HEK293 (cell line): Measurements from ENCODE around the gene ABCC11.

ENCODE experiments used
- CTCF ChIA-PET: fragments of 350-600 bp; formaldehyde crosslinking; extraction: SDS; loops from one replicate; lab custom pipeline; 2021; ENCODE audit warnings: antibody characterized with exemption; lab: Yijun Ruan, JAX
- POLR2A ChIA-PET: fragments of 300-600 bp; formaldehyde crosslinking; extraction: SDS; loops from one replicate; lab custom pipeline; 2020; ENCODE audit warnings: antibody characterized with exemption, inconsistent platforms; lab: Yijun Ruan, JAX
- H3K27ac ChIP-seq: fragments of 200-500 bp; sonication (Bioruptor generic); 2 replicates; pipeline ENCODE4 v1.5.1; 2014; ENCODE audit warnings: low read depth, low read length, control low read depth, inconsistent platforms; ENCODE audit errors: extremely low read depth
- H3K36me3 ChIP-seq, 2 experiments: fragments of 200-500 bp in 1 of 2; sonication (Bioruptor generic) in 1 of 2; 1 replicate in 1 of 2; 2 replicates in 1 of 2; pipeline ENCODE4 v1.5.1; 2014 to 2017; ENCODE audit warnings: inconsistent platforms in 2 of 2, low read length in 2 of 2; ENCODE audit not compliant: control insufficient read depth in 2 of 2, insufficient read depth in 1 of 2
- H3K4me1 ChIP-seq: fragments of 200-500 bp; sonication (Bioruptor generic); 2 replicates; pipeline ENCODE4 v1.5.1; 2014; ENCODE audit warnings: mild to moderate bottlenecking, low read length, inconsistent platforms; ENCODE audit not compliant: control insufficient read depth, insufficient read depth
- H3K4me3 ChIP-seq: 2 replicates; pipeline ENCODE4 v1.5.1; 2011; ENCODE audit warnings: low read depth, mild to moderate bottlenecking, control low read depth, low read length, moderate library complexity
- H3K9me3 ChIP-seq: fragments of 200-500 bp; sonication (Bioruptor generic); 2 replicates; pipeline ENCODE4 v1.5.1; 2014; ENCODE audit warnings: low read depth, low read length, inconsistent platforms; ENCODE audit not compliant: control insufficient read depth, insufficient read depth
- AEBP2 ChIP-seq: fragments of 450-650 bp; formaldehyde crosslinking; IDR thresholded peaks from 2 replicates; pipeline ENCODE4 v1.5.1; 2016; ENCODE audit warnings: missing biosample characterization, missing genetic modification characterization, borderline replicate concordance
- INSM2 ChIP-seq: fragments of 450-650 bp; formaldehyde crosslinking; IDR thresholded peaks from 2 replicates; pipeline ENCODE4 v1.5.1; 2016; ENCODE audit warnings: missing biosample characterization, missing genetic modification characterization
- KLF10 ChIP-seq: fragments of 450-650 bp; IDR thresholded peaks from 2 replicates; pipeline ENCODE4 v1.5.1; 2018; ENCODE audit warnings: missing biosample characterization, mild to moderate bottlenecking, missing genetic modification characterization
- PBX3 ChIP-seq: sonication (generic); formaldehyde crosslinking; IDR thresholded peaks from 2 replicates; pipeline ENCODE4 v1.8.1; 2022; ENCODE audit warnings: mild to moderate bottlenecking, moderate library complexity, missing genetic modification reagents
- PRDM6 ChIP-seq: fragments of 450-650 bp; formaldehyde crosslinking; IDR thresholded peaks from 2 replicates; pipeline ENCODE4 v1.5.1; 2017; ENCODE audit warnings: missing biosample characterization, missing genetic modification characterization
- REPIN1 ChIP-seq: fragments of 450-650 bp; formaldehyde crosslinking; IDR thresholded peaks from 2 replicates; pipeline ENCODE4 v1.5.1; 2017; ENCODE audit warnings: missing biosample characterization, missing genetic modification characterization, low read depth
- WT1 ChIP-seq: fragments of 450-650 bp; formaldehyde crosslinking; IDR thresholded peaks from 2 replicates; pipeline ENCODE4 v1.5.1; 2016; ENCODE audit warnings: missing biosample characterization, missing genetic modification characterization
- ZBTB26 ChIP-seq: fragments of 450-650 bp; formaldehyde crosslinking; optimal IDR thresholded peaks from 2 replicates; pipeline ENCODE3; 2016; ENCODE audit warnings: missing biosample characterization, mild to moderate bottlenecking, missing genetic modification characterization
- ZBTB44 ChIP-seq: fragments of 450-650 bp; IDR thresholded peaks from 2 replicates; pipeline ENCODE4 v1.5.1; 2018; ENCODE audit warnings: missing biosample characterization, mild to moderate bottlenecking, missing genetic modification characterization
- ZEB2 ChIP-seq: fragments of 450-650 bp; formaldehyde crosslinking; IDR thresholded peaks from 2 replicates; pipeline ENCODE4 v1.5.1; 2016; ENCODE audit warnings: missing biosample characterization, missing genetic modification characterization
- ZNF114 ChIP-seq: fragments of 450-650 bp; formaldehyde crosslinking; IDR thresholded peaks from 2 replicates; pipeline ENCODE4 v1.5.0; 2017; ENCODE audit warnings: missing biosample characterization, missing genetic modification characterization
- ZNF133 ChIP-seq: fragments of 450-650 bp; formaldehyde crosslinking; IDR thresholded peaks from 2 replicates; pipeline ENCODE4 v1.5.1; 2016; ENCODE audit warnings: missing biosample characterization, missing genetic modification characterization
- ZNF140 ChIP-seq: fragments of 450-650 bp; formaldehyde crosslinking; IDR thresholded peaks from 2 replicates; pipeline ENCODE4 v1.5.1; 2016; ENCODE audit warnings: missing biosample characterization, missing genetic modification characterization
- ZNF16 ChIP-seq: fragments of 450-650 bp; formaldehyde crosslinking; IDR thresholded peaks from 2 replicates; pipeline ENCODE4 v1.5.1; 2016; ENCODE audit warnings: low read depth, missing biosample characterization, missing genetic modification characterization
- ZNF169 ChIP-seq: fragments of 450-650 bp; formaldehyde crosslinking; IDR thresholded peaks from 2 replicates; pipeline ENCODE4 v1.5.1; 2016; ENCODE audit warnings: missing biosample characterization, missing genetic modification characterization
- ZNF2 ChIP-seq: fragments of 450-650 bp; formaldehyde crosslinking; IDR thresholded peaks from 2 replicates; pipeline ENCODE4 v1.5.1; 2016; ENCODE audit warnings: missing biosample characterization, missing genetic modification characterization
- ZNF24 ChIP-seq: fragments of 450-650 bp; formaldehyde crosslinking; IDR thresholded peaks from 2 replicates; pipeline ENCODE4 v1.5.1; 2016; ENCODE audit warnings: missing biosample characterization, missing genetic modification characterization
- ZNF248 ChIP-seq: fragments of 450-650 bp; formaldehyde crosslinking; IDR thresholded peaks from 2 replicates; pipeline ENCODE4 v1.5.1; 2017; ENCODE audit warnings: missing biosample characterization, missing genetic modification characterization
- ZNF335 ChIP-seq: fragments of 450-650 bp; formaldehyde crosslinking; conservative IDR thresholded peaks from 2 replicates; pipeline ENCODE4 v1.5.1; 2016; ENCODE audit warnings: missing biosample characterization, missing genetic modification characterization
- ZNF391 ChIP-seq: fragments of 450-650 bp; formaldehyde crosslinking; IDR thresholded peaks from 2 replicates; pipeline ENCODE4 v1.5.1; 2016; ENCODE audit warnings: low read depth, missing biosample characterization, missing genetic modification characterization, borderline replicate concordance
- ZNF510 ChIP-seq: fragments of 450-650 bp; formaldehyde crosslinking; IDR thresholded peaks from 2 replicates; pipeline ENCODE4 v1.5.1; 2018; ENCODE audit warnings: mild to moderate bottlenecking, missing genetic modification characterization, missing biosample characterization; ENCODE audit not compliant: insufficient replicate concordance
- ZNF555 ChIP-seq: fragments of 450-650 bp; formaldehyde crosslinking; conservative IDR thresholded peaks from 2 replicates; pipeline ENCODE4 v1.5.1; 2017; ENCODE audit warnings: missing biosample characterization, mild to moderate bottlenecking, missing genetic modification characterization, inconsistent platforms
- ZNF660 ChIP-seq: fragments of 450-650 bp; IDR thresholded peaks from 2 replicates; pipeline ENCODE4 v1.5.1; 2018; ENCODE audit warnings: missing biosample characterization, mild to moderate bottlenecking, missing genetic modification characterization
- ZSCAN23 ChIP-seq: fragments of 450-650 bp; formaldehyde crosslinking; IDR thresholded peaks from 2 replicates; pipeline ENCODE4 v1.5.1; 2016; ENCODE audit warnings: missing biosample characterization, missing genetic modification characterization

Gene ABCC11

GRCh38 chr16:48262631-48263030, 15.3 kb upstream of the ABCC11 start (continued):
- no peak for TF ChIP-seq AEBP2 (tag by site-specific recombination)
- TF ChIP-seq ZNF24 (tag by site-specific recombination): no peak
- no peak for TF ChIP-seq ZNF133
- TF ChIP-seq WT1 (tag by site-specific recombination): no peak
- TF ChIP-seq ZNF2 (tag by site-specific recombination): no peak
- no peak for TF ChIP-seq ZBTB26 (tag by site-specific recombination)

GRCh38 chr16:48261569-48261968, 14.2 kb upstream of the ABCC11 start:
- H3K4me1 ChIP-seq: no peaks in the 10 kb centered on the region
- ChIA-PET CTCF (no interaction called here), POLR2A (no interaction called here)
- H3K27ac ChIP-seq: no peak overlapping the region
- peaks cover 41 to 68% of the 10 kb centered on the region in 2 experiments for H3K36me3 ChIP-seq
- TF ChIP-seq ZBTB44 (tag by site-specific recombination): no peak
- TF ChIP-seq ZNF391: no peak
- TF ChIP-seq ZEB2 (tag by site-specific recombination): no peak
- no peak for TF ChIP-seq ZNF169
- no peak for TF ChIP-seq ZNF510
- TF ChIP-seq ZNF660 (tag by site-specific recombination): no peak
- no peak for TF ChIP-seq PRDM6 (tag by site-specific recombination)
- TF ChIP-seq ZNF248 (tag by site-specific recombination): no peak
- TF ChIP-seq REPIN1 (tag by site-specific recombination): no peak
- TF ChIP-seq ZNF555 (tag by site-specific recombination): no peak
- TF ChIP-seq ZNF140 (tag by site-specific recombination): no peak
- TF ChIP-seq ZNF335 (tag by site-specific recombination): no peak
- no peak for TF ChIP-seq ZSCAN23 (tag by site-specific recombination)
- no peak for TF ChIP-seq ZNF114 (tag by site-specific recombination)
- TF ChIP-seq KLF10: no peak
- TF ChIP-seq PBX3 (CRISPR knock-in tag): no peak
- no peak for TF ChIP-seq ZNF16 (tag by site-specific recombination)
- no peak for TF ChIP-seq INSM2 (tag by site-specific recombination)
- no peak for TF ChIP-seq ZNF133
- TF ChIP-seq, all 188 proteins: peak for 0
- Histone ChIP-seq H3K9me3 (no peaks in the 10 kb centered on the region), H3K4me3 (no peak overlapping the region)
